Keratinocyte (primary cell): ENCODE results near the gene PCNT. TPM values are rescaled to one million over a fixed set of nuclear protein-coding genes. Genes with fewer than 3 reads are reported as not detected.

ENCODE experiments used
- DNase-seq: peaks from one replicate; pipeline ENCODE4 v3.0.0-alpha.2; 2011; ENCODE audit warnings: low read depth, missing footprints, low spot score
- FAIRE-seq: peaks from 2 replicates; lab custom pipeline; 2011; peaks lifted over from hg19 to GRCh38; lab: Jason Lieb, UNC
- H2AFZ ChIP-seq: 2 replicates; pipeline ENCODE4 v1.6.0; 2012; ENCODE audit warnings: low read length, control low read depth, inconsistent platforms; ENCODE audit not compliant: control insufficient read depth
- H3K27ac ChIP-seq: 2 replicates; pipeline ENCODE4 v1.5.1; 2011; ENCODE audit warnings: low read length; ENCODE audit not compliant: control insufficient read depth, insufficient read depth
- H3K27me3 ChIP-seq: 3 replicates; pipeline ENCODE4 v1.6.0; 2011; ENCODE audit warnings: low read length; ENCODE audit not compliant: control insufficient read depth, insufficient read depth; ENCODE audit errors: extremely low read depth
- H3K36me3 ChIP-seq, 2 experiments: 2 replicates in 1 of 2; 3 replicates in 1 of 2; pipeline ENCODE4 v1.5.1; 2011; ENCODE audit warnings: low read length in 2 of 2, mild to moderate bottlenecking in 1 of 2; ENCODE audit not compliant: control insufficient read depth in 2 of 2, insufficient read depth in 2 of 2; ENCODE audit errors: extremely low read depth in 1 of 2
- H3K4me1 ChIP-seq: 3 replicates; pipeline ENCODE4 v1.5.1; 2011; ENCODE audit warnings: low read length; ENCODE audit not compliant: control insufficient read depth, insufficient read depth; ENCODE audit errors: extremely low read depth
- H3K4me2 ChIP-seq: 3 replicates; pipeline ENCODE4 v1.6.0; 2011; ENCODE audit warnings: low read depth, low read length; ENCODE audit not compliant: control insufficient read depth, insufficient read depth; ENCODE audit errors: extremely low read depth
- H3K4me3 ChIP-seq, 3 experiments: fragments of 200-600 bp in 1 of 3; sonication (generic) in 1 of 3; 2 replicates in 2 of 3; 3 replicates in 1 of 3; pipeline ENCODE4 v1.5.1; 2011 to 2016; ENCODE audit warnings: low read length in 3 of 3, mild to moderate bottlenecking in 3 of 3, control low read depth in 2 of 3, inconsistent platforms in 1 of 3, low read depth in 1 of 3, mixed read lengths in 1 of 3, mixed run types in 1 of 3, moderate library complexity in 1 of 3; ENCODE audit not compliant: control insufficient read depth in 2 of 3, insufficient read depth in 2 of 3; ENCODE audit errors: extremely low read depth in 1 of 3
- H3K79me2 ChIP-seq: 2 replicates; pipeline ENCODE4 v1.6.0; 2012; ENCODE audit warnings: low read length; ENCODE audit not compliant: control insufficient read depth, insufficient read depth
- H3K9ac ChIP-seq: 3 replicates; pipeline ENCODE4 v1.6.0; 2011; ENCODE audit warnings: low read length; ENCODE audit not compliant: control insufficient read depth, insufficient read depth; ENCODE audit errors: extremely low read depth
- H3K9me1 ChIP-seq: 3 replicates; pipeline ENCODE4 v1.6.0; 2011; ENCODE audit warnings: low read length; ENCODE audit not compliant: control insufficient read depth, insufficient read depth; ENCODE audit errors: extremely low read depth
- H3K9me3 ChIP-seq: 2 replicates; pipeline ENCODE4 v1.5.1; 2012; ENCODE audit warnings: low read depth, low read length; ENCODE audit not compliant: control insufficient read depth
- H4K20me1 ChIP-seq: 3 replicates; pipeline ENCODE4 v1.6.0; 2011; ENCODE audit warnings: low read length; ENCODE audit not compliant: control insufficient read depth, insufficient read depth; ENCODE audit errors: extremely low read depth
- CTCF ChIP-seq, 3 experiments: IDR thresholded peaks in 1 of 3; conservative IDR thresholded peaks in 1 of 3; optimal IDR thresholded peaks in 1 of 3; 2 replicates in 2 of 3; 3 replicates in 1 of 3; pipeline versions ENCODE3 to v1.5.1; 2011; ENCODE audit warnings: low read length in 3 of 3, mild to moderate bottlenecking in 3 of 3, moderate library complexity in 2 of 3, control low read depth in 1 of 3, inconsistent platforms in 1 of 3; ENCODE audit not compliant: insufficient read depth in 2 of 3; ENCODE audit errors: extremely low read depth in 1 of 3
- EZH2 ChIP-seq: IDR thresholded peaks from one replicate; pipeline ENCODE4 v1.6.1; 2012; ENCODE audit warnings: inconsistent platforms, mild to moderate bottlenecking, low read length, moderate library complexity
- dilution Hi-C: fragments of 300-500 bp; cut with MboI; formaldehyde crosslinking; loops from one replicate; pipeline ENCODE4 v1.7.0; 2020; ENCODE audit warnings: low sequenced_read_pairs; ENCODE audit not compliant: extremely low pct_ligation_motif_present
- polyA plus RNA-seq, 5 experiments: library from polyadenylated mRNA; depleted of rRNA in 3 of 5; stranded (reverse) in 3 of 5; stranded (forward) in 1 of 5; unstranded in 1 of 5; fragments of >200 nt; gene quantifications; 1 replicate in 1 of 5; 2 replicates in 3 of 5; 3 replicates in 1 of 5; pipeline versions ENCODE4 v1.2.1 to v1.2.3, GENCODE V29; 2011 to 2012; ENCODE audit warnings: missing spikeins in 2 of 5, low read depth in 1 of 5, low replicate concordance in 1 of 5

Gene PCNT
- polyA plus RNA-seq, 1 donor (not counting 4 experiments of a cell fraction or from before 2014, with no cell fraction given) = 9.8 TPM

GRCh38 chr21:46354518-46354917, 30.6 kb downstream of the PCNT start:
- no peak for TF ChIP-seq EZH2
- no peak for TF ChIP-seq CTCF (optimal IDR thresholded peaks at IDR 0.05 in 1 of 3, IDR thresholded peaks at IDR 0.05 in 1 of 3, conservative IDR thresholded peaks at IDR 0.05 in 1 of 3; ENCODE audit: extremely low read depth in 1 of 3, insufficient read depth in 2 of 3, low read length in 3 of 3)
- Histone ChIP-seq H2AFZ (no peak overlapping the region), H3K27me3 (no peaks in the 10 kb centered on the region), H3K9me1 (no peaks in the 10 kb centered on the region), H3K9me3 (no peaks in the 10 kb centered on the region), H3K36me3 (peaks cover 39 to 46% of the 10 kb centered on the region in 2 experiments), H3K27ac (no peak overlapping the region), H3K79me2 (no peaks in the 10 kb centered on the region), H3K4me3 (no peak overlapping the region), H3K4me2 (no peak overlapping the region), H3K4me1 (no peaks in the 10 kb centered on the region), H3K9ac (no peak overlapping the region), H4K20me1 (no peaks in the 10 kb centered on the region)
- dilution Hi-C loops = no loop called here
- DNase-seq = no peak
- FAIRE-seq = no peak

- Histone ChIP-seq H3K27ac (no peak overlapping the region), H3K79me2 (no peaks in the 10 kb centered on the region), H3K4me3 (no peak overlapping the region), H2AFZ (no peak overlapping the region), H3K9me1 (no peaks in the 10 kb centered on the region), H3K4me2 (no peak overlapping the region), H3K36me3 (peaks cover 35 to 44% of the 10 kb centered on the region in 2 experiments), H3K9ac (no peak overlapping the region), H3K4me1 (no peaks in the 10 kb centered on the region), H3K27me3 (no peaks in the 10 kb centered on the region), H4K20me1 (no peaks in the 10 kb centered on the region), H3K9me3 (no peaks in the 10 kb centered on the region)
- FAIRE-seq (no peak), DNase-seq (no peak)
- TF ChIP-seq CTCF (optimal IDR thresholded peaks at IDR 0.05 in 1 of 3, IDR thresholded peaks at IDR 0.05 in 1 of 3, conservative IDR thresholded peaks at IDR 0.05 in 1 of 3; ENCODE audit: extremely low read depth in 1 of 3, insufficient read depth in 2 of 3, low read length in 3 of 3) = no peak
- TF ChIP-seq EZH2 = no peak
- dilution Hi-C loops = no loop called here
These were observed 31.4 kb downstream of the PCNT start for GRCh38 chr21:46355161-46356004.
